GM20000 (cell line): ENCODE results near the gene FLCN.

Experiments used
- DNase-seq: peaks from one replicate; pipeline ENCODE4 v3.0.0; 2012; ENCODE audit warnings: low spot score
- CTCF ChIP-seq: IDR thresholded peaks from 2 replicates; pipeline ENCODE4 v1.5.1; 2012; ENCODE audit warnings: mild to moderate bottlenecking, control low read depth; ENCODE audit errors: extremely low read depth, missing control alignments

FLCN gene

GRCh38 chr17:17182598-17183136 lies 54.3 kb downstream of the FLCN start:
- no peak for DNase-seq
- no peak for TF ChIP-seq CTCF

GRCh38 chr17:17181666-17182597 lies 55.0 kb downstream of the FLCN start:
- TF ChIP-seq CTCF: no peak
- no peak for DNase-seq

- TF ChIP-seq CTCF: no peak
- no peak for DNase-seq
These were observed 56.0 kb downstream of the FLCN start for GRCh38 chr17:17180741-17181525.

GRCh38 chr17:17180141-17180603 lies 56.8 kb downstream of the FLCN start:
- no peak for DNase-seq
- TF ChIP-seq CTCF: no peak

GRCh38 chr17:17179371-17179827 lies 57.6 kb downstream of the FLCN start:
- peak; percentile 78 for DNase-seq
- no peak for TF ChIP-seq CTCF

- no peak for TF ChIP-seq CTCF
- DNase-seq: no peak
These were observed 59.8 kb downstream of the FLCN start for GRCh38 chr17:17177176-17177575.
